ENCODE data around the gene ERMN.

ERMN gene

DNA sequence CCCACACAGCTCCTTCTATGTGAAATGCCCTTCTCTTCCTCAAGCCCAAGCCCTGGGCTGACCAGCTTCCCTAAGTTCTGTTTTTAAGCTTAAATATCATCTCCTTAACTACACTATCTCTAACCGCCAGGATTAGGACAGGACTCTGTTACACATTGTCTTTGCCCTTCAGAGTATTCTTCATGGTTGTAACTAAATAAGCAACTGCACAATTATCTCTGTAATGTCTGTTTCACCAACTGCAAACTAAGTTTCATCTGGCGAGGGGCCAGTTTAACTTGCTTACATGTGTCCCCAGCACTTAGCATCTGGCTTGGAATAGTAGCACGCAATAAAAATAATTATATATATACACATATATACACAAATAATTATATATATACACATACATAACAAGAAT, 1.1 kb upstream of the ERMN start:
- DNase-seq (ENCODE audit: low spot score) = no peak
- Histone ChIP-seq H3K27ac (ENCODE audit: poor library complexity, severe bottlenecking) (no peak overlapping the region), H3K27me3 (ENCODE audit: insufficient read depth, poor library complexity, severe bottlenecking) (no peaks in the 10 kb centered on the region), H3K9me3 (ENCODE audit: severe bottlenecking) (no peaks in the 10 kb centered on the region), H3K4me1 (ENCODE audit: insufficient read depth, poor library complexity, severe bottlenecking) (peaks cover 7% of the 10 kb centered on the region), H3K4me3 (ENCODE audit: severe bottlenecking) (no peak overlapping the region), H3K36me3 (ENCODE audit: low read depth) (no peaks in the 10 kb centered on the region)
- TF ChIP-seq CTCF (IDR thresholded peaks at IDR 0.05; ENCODE audit: poor library complexity, severe bottlenecking) = no peak
- no peak for ATAC-seq (ENCODE audit: low read depth)

GRCh38 chr2:157324331-157324843, 1.2 kb downstream of the ERMN start:
- Histone ChIP-seq H3K4me1 (ENCODE audit: insufficient read depth, poor library complexity, severe bottlenecking) (peaks cover under 1% of the 10 kb centered on the region), H3K36me3 (ENCODE audit: low read depth) (no peaks in the 10 kb centered on the region), H3K4me3 (ENCODE audit: severe bottlenecking) (no peak overlapping the region), H3K9me3 (ENCODE audit: severe bottlenecking) (no peaks in the 10 kb centered on the region), H3K27me3 (ENCODE audit: insufficient read depth, poor library complexity, severe bottlenecking) (no peaks in the 10 kb centered on the region), H3K27ac (ENCODE audit: poor library complexity, severe bottlenecking) (no peak overlapping the region)
- ATAC-seq (ENCODE audit: low read depth) (no peak), DNase-seq (ENCODE audit: low spot score) (no peak)
- TF ChIP-seq CTCF (IDR thresholded peaks at IDR 0.05; ENCODE audit: poor library complexity, severe bottlenecking) = no peak

GRCh38 chr2:157322432-157322831, 3.2 kb downstream of the ERMN start:
- no peak overlapping the region for H3K27ac ChIP-seq (ENCODE audit: poor library complexity, severe bottlenecking)
- H3K4me1 ChIP-seq (ENCODE audit: insufficient read depth, poor library complexity, severe bottlenecking) = no peaks in the 10 kb centered on the region
- no peaks in the 10 kb centered on the region for H3K36me3 ChIP-seq (ENCODE audit: low read depth)
- ATAC-seq (ENCODE audit: low read depth) (no peak), DNase-seq (ENCODE audit: low spot score) (no peak)
- H3K9me3 ChIP-seq (ENCODE audit: severe bottlenecking) = no peaks in the 10 kb centered on the region
- TF ChIP-seq CTCF (IDR thresholded peaks at IDR 0.05; ENCODE audit: poor library complexity, severe bottlenecking) = no peak
- H3K27me3 ChIP-seq (ENCODE audit: insufficient read depth, poor library complexity, severe bottlenecking) = no peaks in the 10 kb centered on the region
- no peak overlapping the region for H3K4me3 ChIP-seq (ENCODE audit: severe bottlenecking)

DNA sequence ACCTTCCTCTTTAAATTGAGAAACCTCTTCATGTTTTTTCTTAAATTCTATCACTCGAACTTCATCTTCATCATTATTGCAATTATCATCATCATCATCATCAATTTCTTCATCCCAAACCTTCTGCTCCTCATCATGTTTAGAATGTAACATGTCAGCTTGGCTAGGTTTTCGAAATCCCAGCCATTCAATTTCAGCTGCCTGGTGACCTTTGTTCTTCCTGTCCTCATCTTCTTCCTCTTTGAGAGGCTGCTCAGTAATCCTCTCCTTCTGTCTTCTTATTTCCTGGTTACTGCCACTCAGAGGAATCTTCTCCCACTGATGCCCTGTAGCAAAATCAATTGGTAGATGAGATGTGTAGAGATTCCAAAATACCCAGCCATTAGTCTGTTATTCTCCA, 4.2 kb downstream of the ERMN start:
- H3K27me3 ChIP-seq (ENCODE audit: insufficient read depth, poor library complexity, severe bottlenecking) = no peaks in the 10 kb centered on the region
- TF ChIP-seq CTCF (IDR thresholded peaks at IDR 0.05; ENCODE audit: poor library complexity, severe bottlenecking) = no peak
- ATAC-seq (ENCODE audit: low read depth) (no peak), DNase-seq (ENCODE audit: low spot score) (no peak)
- no peaks in the 10 kb centered on the region for H3K36me3 ChIP-seq (ENCODE audit: low read depth)
- no peaks in the 10 kb centered on the region for H3K9me3 ChIP-seq (ENCODE audit: severe bottlenecking)
- no peaks in the 10 kb centered on the region for H3K4me1 ChIP-seq (ENCODE audit: insufficient read depth, poor library complexity, severe bottlenecking)
- no peak overlapping the region for H3K27ac ChIP-seq (ENCODE audit: poor library complexity, severe bottlenecking)
- no peak overlapping the region for H3K4me3 ChIP-seq (ENCODE audit: severe bottlenecking)

DNA sequence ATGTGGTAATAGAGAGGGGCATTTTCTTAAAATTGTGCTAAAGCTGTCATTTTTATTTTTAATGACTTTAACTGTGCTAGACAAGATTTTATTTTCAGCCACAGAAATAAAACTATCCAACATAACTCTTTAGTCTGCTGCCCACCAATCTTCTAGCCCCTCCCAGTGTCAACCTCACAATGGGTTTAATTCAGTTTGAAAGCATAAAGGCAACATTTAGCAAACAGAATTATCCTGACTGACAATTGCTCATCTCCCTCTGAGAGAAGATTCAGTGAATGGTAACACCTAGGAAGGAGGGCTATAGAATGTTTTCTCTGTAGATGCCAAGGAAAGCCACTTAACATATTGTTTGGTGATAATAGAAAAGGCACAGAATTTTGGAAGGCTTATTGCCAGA, 5.2 kb downstream of the ERMN start:
- H3K36me3 ChIP-seq (ENCODE audit: low read depth) = no peaks in the 10 kb centered on the region
- H3K27ac ChIP-seq (ENCODE audit: poor library complexity, severe bottlenecking) = no peak overlapping the region
- H3K27me3 ChIP-seq (ENCODE audit: insufficient read depth, poor library complexity, severe bottlenecking) = no peaks in the 10 kb centered on the region
- no peaks in the 10 kb centered on the region for H3K9me3 ChIP-seq (ENCODE audit: severe bottlenecking)
- no peak for ATAC-seq (ENCODE audit: low read depth)
- no peak for TF ChIP-seq CTCF (IDR thresholded peaks at IDR 0.05; ENCODE audit: poor library complexity, severe bottlenecking)
- H3K4me1 ChIP-seq (ENCODE audit: insufficient read depth, poor library complexity, severe bottlenecking) = no peaks in the 10 kb centered on the region
- DNase-seq (ENCODE audit: low spot score) = no peak
- H3K4me3 ChIP-seq (ENCODE audit: severe bottlenecking) = no peak overlapping the region
